Uterus (tissue), 2 donors: ENCODE results near the gene PLS1.
"Not testable (repeated sequence)": the region's sequence is repeated elsewhere in the genome, so short reads cannot be mapped to it uniquely, and the experiment has no call there.

ENCODE experiments used
- POLR2A ChIP-seq, 2 donors: fragments of 450-650 bp; IDR thresholded peaks; one replicate each; pipeline ENCODE4 v1.6.1; 2016; ENCODE audit warnings: antibody characterized with exemption in 2 of 2, mild to moderate bottlenecking in 1 of 2, moderate library complexity in 1 of 2
- TF ChIP-seq, protein P1 (sequence below), 4 experiments: fragments of 200-600 bp in 2 of 4; fragments of 450-650 bp in 2 of 4; sonication (generic) in 2 of 4; IDR thresholded peaks; one replicate each; pipeline ENCODE4 v1.5.1; 2016 to 2019; ENCODE audit warnings: antibody characterized with exemption in 4 of 4, mild to moderate bottlenecking in 2 of 4, moderate library complexity in 1 of 4

GRCh38 chr3:142603386-142603705, 7.2 kb downstream of the PLS1 start:
- TF ChIP-seq, protein P1, sequence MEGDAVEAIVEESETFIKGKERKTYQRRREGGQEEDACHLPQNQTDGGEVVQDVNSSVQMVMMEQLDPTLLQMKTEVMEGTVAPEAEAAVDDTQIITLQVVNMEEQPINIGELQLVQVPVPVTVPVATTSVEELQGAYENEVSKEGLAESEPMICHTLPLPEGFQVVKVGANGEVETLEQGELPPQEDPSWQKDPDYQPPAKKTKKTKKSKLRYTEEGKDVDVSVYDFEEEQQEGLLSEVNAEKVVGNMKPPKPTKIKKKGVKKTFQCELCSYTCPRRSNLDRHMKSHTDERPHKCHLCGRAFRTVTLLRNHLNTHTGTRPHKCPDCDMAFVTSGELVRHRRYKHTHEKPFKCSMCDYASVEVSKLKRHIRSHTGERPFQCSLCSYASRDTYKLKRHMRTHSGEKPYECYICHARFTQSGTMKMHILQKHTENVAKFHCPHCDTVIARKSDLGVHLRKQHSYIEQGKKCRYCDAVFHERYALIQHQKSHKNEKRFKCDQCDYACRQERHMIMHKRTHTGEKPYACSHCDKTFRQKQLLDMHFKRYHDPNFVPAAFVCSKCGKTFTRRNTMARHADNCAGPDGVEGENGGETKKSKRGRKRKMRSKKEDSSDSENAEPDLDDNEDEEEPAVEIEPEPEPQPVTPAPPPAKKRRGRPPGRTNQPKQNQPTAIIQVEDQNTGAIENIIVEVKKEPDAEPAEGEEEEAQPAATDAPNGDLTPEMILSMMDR (IDR thresholded peaks at IDR 0.05), result not testable (repeated sequence)
- TF ChIP-seq POLR2A (IDR thresholded peaks at IDR 0.05), result not testable (repeated sequence)
